Esophagus squamous epithelium (tissue), 5 donors: ENCODE data around the gene MPL. TPM values are rescaled to one million over a fixed set of nuclear protein-coding genes. Genes with fewer than 3 reads are reported as not detected.

Source experiments
- DNase-seq: peaks from one replicate; lab custom pipeline; 2025; lab: John Stamatoyannopoulos, UW
- H3K27ac ChIP-seq, 4 donors: fragments of 200-600 bp; sonication (generic); one replicate each; pipeline ENCODE4 v1.5.1; 2016 to 2019; ENCODE audit warnings: mild to moderate bottlenecking in 1 of 4
- H3K27me3 ChIP-seq, 4 donors: fragments of 200-600 bp; sonication (generic); 1 replicate in 3 of 4; 2 replicates in 1 of 4; pipeline versions ENCODE4 v1.5.1 to v1.6.0; 2017 to 2021; ENCODE audit warnings: antibody characterized with exemption in 1 of 4
- H3K36me3 ChIP-seq, 3 donors: fragments of 200-600 bp; sonication (generic); one replicate each; pipeline ENCODE4 v1.5.1; 2016 to 2019
- H3K4me1 ChIP-seq, 3 donors: fragments of 200-600 bp; sonication (generic); one replicate each; pipeline ENCODE4 v1.5.1; 2017 to 2019
- H3K4me3 ChIP-seq, 4 donors: fragments of 200-600 bp; sonication (generic); 1 replicate in 3 of 4; 2 replicates in 1 of 4; pipeline ENCODE4 v1.5.1; 2016 to 2019; ENCODE audit warnings: mild to moderate bottlenecking in 2 of 4, moderate library complexity in 1 of 4
- H3K9me3 ChIP-seq, 3 donors: fragments of 200-600 bp; sonication (generic); one replicate each; pipeline ENCODE4 v1.5.1; 2016 to 2019
- CTCF ChIP-seq, 6 experiments: fragments of 450-650 bp in 4 of 6; fragments of 200-600 bp in 2 of 6; sonication (generic) in 2 of 6; IDR thresholded peaks; one replicate each; pipeline ENCODE4 v1.5.1; 2016 to 2019; ENCODE audit warnings: antibody characterized with exemption in 6 of 6, mild to moderate bottlenecking in 4 of 6, moderate library complexity in 4 of 6
- POLR2A ChIP-seq, 4 donors: fragments of 450-650 bp; IDR thresholded peaks; one replicate each; pipeline ENCODE4 v1.6.1; 2017; ENCODE audit warnings: antibody characterized with exemption in 4 of 4, mild to moderate bottlenecking in 4 of 4, moderate library complexity in 3 of 4
- WGBS, 2 donors: methylation state at CpG; one replicate each; pipeline ENCODE4 v1.1.5; 2018; 5-methylcytosine and 5-hydroxymethylcytosine counted together
- intact Hi-C: fragments of 100-400 bp; cut with DNase I; formaldehyde crosslinking; loops from one replicate; pipeline ENCODE4 v1.15.0; 2022
- total RNA-seq, 4 donors: library from RNA; depleted of rRNA; stranded (reverse); fragments of >200 nt; gene quantifications; one replicate each; pipeline ENCODE4 v1.1.0, GENCODE V29; 2016
- donor health status: DM: yes; HTN: yes; CAD: no.

Gene MPL
- total RNA-seq, 4 donors from 2014 or later: not detected

- 43 to 52% methylated on average over 8 of the region's 8 CpGs for WGBS, 2 donors
- DNase-seq: no peak
- peak overlapping the region in 2 of 4 donors; percentile 31 to 49 for H3K4me3 ChIP-seq
- H3K4me1 ChIP-seq: peaks cover 2 to 29% (median 4%) of the 10 kb centered on the region in 3 donors
- H3K27ac ChIP-seq: peak overlapping the region in 3 of 4 donors; percentile 10 to 40 (median 38)
- H3K27me3 ChIP-seq: no peaks in the 10 kb centered on the region
- intact Hi-C loops: no loop called here
- TF ChIP-seq CTCF (IDR thresholded peaks at IDR 0.05) (no peak), POLR2A (IDR thresholded peaks at IDR 0.05) (no peak)
- H3K36me3 ChIP-seq: no peaks in the 10 kb centered on the region
- H3K9me3 ChIP-seq: no peaks in the 10 kb centered on the region
These were observed 33.9 kb upstream of the MPL start for GRCh38 chr1:43303471-43304313.

GRCh38 chr1:43304314-43304681, 33.3 kb upstream of the MPL start:
- H3K4me1 ChIP-seq: peaks cover 2 to 29% (median 4%) of the 10 kb centered on the region in 3 donors
- H3K4me3 ChIP-seq: peak overlapping the region in 2 of 4 donors; percentile 31 to 49
- no peaks in the 10 kb centered on the region for H3K36me3 ChIP-seq
- H3K27me3 ChIP-seq: no peaks in the 10 kb centered on the region
- 37 to 47% methylated on average over 8 of the region's 8 CpGs for WGBS, 2 donors
- no peaks in the 10 kb centered on the region for H3K9me3 ChIP-seq
- intact Hi-C loops: no loop called here
- DNase-seq: no peak
- peak overlapping the region in 3 of 4 donors; percentile 10 to 40 (median 38) for H3K27ac ChIP-seq
- TF ChIP-seq CTCF (IDR thresholded peaks at IDR 0.05) (no peak), POLR2A (IDR thresholded peaks at IDR 0.05) (no peak)

GRCh38 chr1:43304771-43305300, 32.8 kb upstream of the MPL start:
- DNase-seq: no peak
- no peak for TF ChIP-seq CTCF (IDR thresholded peaks at IDR 0.05)
- intact Hi-C loops: no loop called here
- Histone ChIP-seq H3K4me1 (peaks cover 2 to 28% (median 4%) of the 10 kb centered on the region in 3 donors), H3K27ac (peak overlapping the region in 2 of 4 donors; percentile 10 to 40), H3K36me3 (no peaks in the 10 kb centered on the region), H3K4me3 (peak overlapping the region in 1 of 4 donors; percentile 49), H3K27me3 (no peaks in the 10 kb centered on the region), H3K9me3 (no peaks in the 10 kb centered on the region)
- WGBS, 2 donors: 87 to 97% methylated on average over 6 to 27 of the region's 46 CpGs

GRCh38 chr1:43305461-43305860, 32.2 kb upstream of the MPL start:
- TF ChIP-seq CTCF (IDR thresholded peaks at IDR 0.05) (no peak), POLR2A (IDR thresholded peaks at IDR 0.05) (no peak)
- no peak for DNase-seq
- intact Hi-C loops: no loop called here
- Histone ChIP-seq H3K4me1 (peaks cover 2 to 23% (median 4%) of the 10 kb centered on the region in 3 donors), H3K27me3 (no peaks in the 10 kb centered on the region), H3K4me3 (no peak overlapping the region), H3K27ac (no peak overlapping the region), H3K9me3 (no peaks in the 10 kb centered on the region), H3K36me3 (no peaks in the 10 kb centered on the region)
- 58 to 59% methylated on average over 3 of the region's 3 CpGs for WGBS, 2 donors
